ENCODE measurements around the gene RMND5B.
A peak's percentile ranks its signal among the peaks of the same experiment; 100 is the strongest.

Gene RMND5B

DNA sequence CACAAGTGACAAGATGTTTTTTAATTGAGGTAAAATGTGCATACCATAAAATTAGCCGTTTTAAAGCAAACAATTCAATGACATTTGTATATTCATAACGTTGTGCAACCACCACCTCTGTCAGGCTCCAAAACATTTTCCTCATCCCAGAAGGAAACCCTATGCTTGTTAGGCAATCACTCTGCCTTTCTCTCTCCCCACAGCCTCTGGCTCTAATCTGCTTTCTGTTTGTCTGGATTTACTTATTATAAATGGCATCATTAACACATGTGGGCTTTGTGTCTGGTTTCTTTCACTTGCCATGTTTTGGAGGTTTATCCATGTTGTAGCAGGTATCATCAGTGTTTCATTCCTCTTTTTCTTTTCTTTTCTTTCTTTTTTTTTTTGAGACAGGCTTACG is 18.9 kb upstream of the RMND5B start:
- Histone ChIP-seq H3K9me3 (ENCODE audit: severe bottlenecking) (no peaks in the 10 kb centered on the region), H3K27ac (no peak overlapping the region), H3K4me3 (ENCODE audit: low read depth, low read length) (no peak overlapping the region), H3K36me3 (no peaks in the 10 kb centered on the region), H3K27me3 (ENCODE audit: insufficient read depth, low read depth, severe bottlenecking) (no peaks in the 10 kb centered on the region)
- no peak for DNase-seq
- TF ChIP-seq, protein P1, sequence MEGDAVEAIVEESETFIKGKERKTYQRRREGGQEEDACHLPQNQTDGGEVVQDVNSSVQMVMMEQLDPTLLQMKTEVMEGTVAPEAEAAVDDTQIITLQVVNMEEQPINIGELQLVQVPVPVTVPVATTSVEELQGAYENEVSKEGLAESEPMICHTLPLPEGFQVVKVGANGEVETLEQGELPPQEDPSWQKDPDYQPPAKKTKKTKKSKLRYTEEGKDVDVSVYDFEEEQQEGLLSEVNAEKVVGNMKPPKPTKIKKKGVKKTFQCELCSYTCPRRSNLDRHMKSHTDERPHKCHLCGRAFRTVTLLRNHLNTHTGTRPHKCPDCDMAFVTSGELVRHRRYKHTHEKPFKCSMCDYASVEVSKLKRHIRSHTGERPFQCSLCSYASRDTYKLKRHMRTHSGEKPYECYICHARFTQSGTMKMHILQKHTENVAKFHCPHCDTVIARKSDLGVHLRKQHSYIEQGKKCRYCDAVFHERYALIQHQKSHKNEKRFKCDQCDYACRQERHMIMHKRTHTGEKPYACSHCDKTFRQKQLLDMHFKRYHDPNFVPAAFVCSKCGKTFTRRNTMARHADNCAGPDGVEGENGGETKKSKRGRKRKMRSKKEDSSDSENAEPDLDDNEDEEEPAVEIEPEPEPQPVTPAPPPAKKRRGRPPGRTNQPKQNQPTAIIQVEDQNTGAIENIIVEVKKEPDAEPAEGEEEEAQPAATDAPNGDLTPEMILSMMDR (IDR thresholded peaks at IDR 0.05; ENCODE audit: low read depth, low read length) = no peak

DNA sequence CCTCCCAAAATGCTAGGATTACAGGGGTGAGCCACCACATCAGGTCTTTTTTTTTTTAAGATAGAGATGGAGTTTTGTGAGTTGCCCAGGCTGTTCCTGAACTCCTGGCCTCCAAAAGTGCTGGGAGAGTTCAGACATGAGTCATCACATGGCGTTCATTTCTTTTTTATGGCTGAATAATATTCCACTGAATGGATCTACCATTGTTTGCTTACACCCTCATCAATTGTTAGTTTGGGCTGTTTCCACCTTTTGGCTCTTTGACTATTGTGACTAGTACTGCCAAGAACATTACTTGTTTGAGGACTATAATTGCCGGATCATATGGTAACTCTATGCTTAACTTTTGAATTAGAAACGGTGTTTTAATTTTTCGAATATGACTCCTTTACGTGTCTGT is 18.3 kb upstream of the RMND5B start:
- peak overlapping the region; percentile 52 for H3K4me3 ChIP-seq (ENCODE audit: low read depth, low read length)

DNA sequence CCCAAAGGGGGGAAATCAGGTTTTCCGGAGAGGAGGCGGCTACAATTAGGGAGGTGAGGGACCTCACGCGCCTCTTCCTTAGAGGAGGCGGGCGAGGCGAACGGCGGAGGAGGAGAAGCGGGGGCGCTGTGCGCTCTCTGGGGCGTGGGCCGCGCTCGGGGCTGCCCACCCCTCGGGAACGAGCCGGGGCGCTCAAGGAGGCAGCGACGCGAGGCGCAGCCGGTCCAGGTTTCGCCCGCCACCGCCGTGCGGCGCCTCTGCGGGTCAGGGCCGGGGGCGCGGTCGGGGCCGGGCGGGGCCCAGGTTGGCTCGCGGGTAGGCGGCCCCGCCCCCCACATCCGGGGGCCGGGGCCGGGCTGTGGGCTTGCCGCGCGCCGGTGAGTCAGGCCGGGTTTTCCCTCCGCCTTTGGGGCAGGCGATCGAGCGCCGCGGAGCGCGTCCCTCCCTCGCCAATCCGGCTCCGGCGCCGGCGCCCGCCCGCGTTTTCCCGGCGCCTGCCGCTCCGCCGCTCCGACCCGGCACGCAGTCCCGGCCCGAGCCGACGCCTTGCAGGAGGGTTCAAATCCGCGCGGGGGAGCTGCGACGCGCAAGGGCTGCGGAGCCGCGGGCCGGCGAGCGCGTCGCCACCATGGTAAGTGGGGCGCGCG is 17.6 kb upstream of the RMND5B start, which contains the start of gene N4BP3:
N4BP3 (plus strand) TSS at position 392 of the 647 bp plus-strand sequence. CDS start 6,052 bp downstream, outside the sequence.
- peak within 1 kb of the TSS; percentile 58 for H3K27ac ChIP-seq
- DNase-seq = peak; percentile 72
- H3K4me3 ChIP-seq (ENCODE audit: low read depth, low read length) = peak within 1 kb of the TSS; percentile 54
- no peaks in the 10 kb centered on the region for H3K36me3 ChIP-seq
- no peaks in the 10 kb centered on the region for H3K27me3 ChIP-seq (ENCODE audit: insufficient read depth, low read depth, severe bottlenecking)
- TF ChIP-seq, protein P1 (IDR thresholded peaks at IDR 0.05; ENCODE audit: low read depth, low read length) = no peak
- no peaks in the 10 kb centered on the region for H3K9me3 ChIP-seq (ENCODE audit: severe bottlenecking)

More for the DNA sequence above, 18.3 kb upstream of the RMND5B start:
- Histone ChIP-seq H3K36me3 (no peaks in the 10 kb centered on the region), H3K27me3 (ENCODE audit: insufficient read depth, low read depth, severe bottlenecking) (no peaks in the 10 kb centered on the region), H3K27ac (no peak overlapping the region), H3K9me3 (ENCODE audit: severe bottlenecking) (no peaks in the 10 kb centered on the region)
- TF ChIP-seq, protein P1 (IDR thresholded peaks at IDR 0.05; ENCODE audit: low read depth, low read length) = no peak
- no peak for DNase-seq

DNA sequence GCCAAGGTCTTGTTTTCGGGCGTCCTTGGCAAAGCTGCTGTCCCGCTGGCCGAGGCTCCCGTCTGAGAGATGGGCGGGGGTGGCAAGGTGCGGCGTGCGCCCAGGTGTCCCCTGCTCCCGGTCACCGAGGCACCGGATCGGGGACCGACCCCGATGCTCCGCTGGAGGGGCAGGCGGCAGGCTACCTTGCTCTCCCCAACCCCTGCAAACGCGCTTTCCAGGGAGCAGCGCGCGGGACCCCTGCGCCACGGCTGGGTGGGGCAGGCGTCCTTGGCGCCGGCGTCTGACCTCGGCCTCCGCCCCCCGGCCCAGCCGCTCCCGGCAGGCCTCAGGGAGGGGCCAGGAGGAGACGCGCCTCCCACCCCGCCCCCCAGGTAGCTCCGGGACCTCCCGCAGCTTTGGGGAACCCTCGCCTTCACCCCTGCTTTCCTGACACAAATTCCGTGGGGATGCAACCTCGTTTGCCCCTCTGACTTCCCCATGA is 16.9 kb upstream of the RMND5B start:
- no peak for DNase-seq
- no peaks in the 10 kb centered on the region for H3K36me3 ChIP-seq
- H3K9me3 ChIP-seq (ENCODE audit: severe bottlenecking) = no peaks in the 10 kb centered on the region
- H3K27ac ChIP-seq = no peak overlapping the region
- no peaks in the 10 kb centered on the region for H3K27me3 ChIP-seq (ENCODE audit: insufficient read depth, low read depth, severe bottlenecking)
- TF ChIP-seq, protein P1 (IDR thresholded peaks at IDR 0.05; ENCODE audit: low read depth, low read length) = no peak
- H3K4me3 ChIP-seq (ENCODE audit: low read depth, low read length) = peak overlapping the region; percentile 54

DNA sequence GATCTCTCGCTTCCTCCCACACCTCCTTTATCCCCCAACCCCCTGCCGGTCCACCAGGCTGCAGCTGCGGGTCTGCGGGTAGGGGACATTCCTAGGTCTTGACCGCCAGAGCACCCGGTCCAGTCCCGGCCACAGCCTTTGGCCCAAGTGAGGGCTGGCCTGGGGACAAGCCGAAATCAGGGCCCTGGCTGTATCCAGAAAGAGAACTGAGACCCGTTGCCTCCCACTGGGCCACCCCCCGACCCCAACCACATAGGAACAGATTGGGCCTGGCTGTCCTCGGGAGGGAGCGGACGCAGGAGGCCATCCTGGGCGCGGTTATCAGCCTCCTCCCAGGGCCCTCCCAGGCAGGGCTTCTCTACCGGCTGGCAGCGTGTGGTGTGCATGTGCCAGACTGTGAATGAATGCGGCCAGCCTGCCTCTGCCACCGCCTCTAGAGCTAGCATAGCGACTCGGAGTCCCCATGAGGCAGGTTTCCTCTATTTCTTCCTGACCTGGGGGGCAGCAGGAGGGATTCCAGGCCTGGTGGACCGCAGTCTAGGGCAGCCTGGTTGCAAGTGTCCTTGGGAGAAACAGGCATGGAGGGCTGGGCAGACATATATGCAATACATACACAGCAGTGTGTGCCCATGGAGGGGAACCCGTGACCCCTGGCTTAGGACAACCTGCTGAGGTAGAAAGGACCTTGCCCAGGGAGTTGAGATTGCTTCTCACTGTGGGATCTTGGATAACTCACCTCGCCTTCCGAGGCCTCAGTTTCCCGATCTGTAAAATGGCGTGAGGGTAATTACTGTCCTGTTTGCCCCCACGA is 16.3 kb upstream of the RMND5B start:
- H3K9me3 ChIP-seq (ENCODE audit: severe bottlenecking) = no peaks in the 10 kb centered on the region
- DNase-seq = no peak
- no peaks in the 10 kb centered on the region for H3K36me3 ChIP-seq
- H3K27ac ChIP-seq = no peak overlapping the region
- peak overlapping the region; percentile 54 for H3K4me3 ChIP-seq (ENCODE audit: low read depth, low read length)
- H3K27me3 ChIP-seq (ENCODE audit: insufficient read depth, low read depth, severe bottlenecking) = no peaks in the 10 kb centered on the region
- TF ChIP-seq, protein P1 (IDR thresholded peaks at IDR 0.05; ENCODE audit: low read depth, low read length) = no peak
